Measurements from ENCODE around the gene ARHGAP24. TPM values are rescaled to one million over a fixed set of nuclear protein-coding genes. Genes with fewer than 3 reads are reported as not detected.

The ARHGAP24 gene
- total RNA-seq, 1 experiment from 2014 or later: 5.4 TPM

GRCh38 chr4:85557016-85557901 is 82.3 kb downstream of the ARHGAP24 start:
- H3K36me3 ChIP-seq: no peaks in the 10 kb centered on the region
- no peaks in the 10 kb centered on the region for H3K4me1 ChIP-seq (replicated peaks)
- H3K9me3 ChIP-seq (replicated peaks): no peaks in the 10 kb centered on the region
- no peak for DNase-seq (ENCODE audit: low read depth in 1 of 2, low spot score in 2 of 2)
- H3K27ac ChIP-seq: no peak overlapping the region
- H3K4me3 ChIP-seq: no peak overlapping the region
- H3K27me3 ChIP-seq (replicated peaks): no peaks in the 10 kb centered on the region

GRCh38 chr4:85565761-85566480 is 91.0 kb downstream of the ARHGAP24 start:
- no peak for DNase-seq (ENCODE audit: low read depth in 1 of 2, low spot score in 2 of 2)
- H3K27me3 ChIP-seq (replicated peaks): no peaks in the 10 kb centered on the region
- no peak overlapping the region for H3K27ac ChIP-seq
- H3K36me3 ChIP-seq: no peaks in the 10 kb centered on the region
- H3K4me1 ChIP-seq (replicated peaks): no peaks in the 10 kb centered on the region; the same call in 1 of the 2 replicates
- no peaks in the 10 kb centered on the region for H3K9me3 ChIP-seq (replicated peaks)
- H3K4me3 ChIP-seq: no peak overlapping the region

- Histone ChIP-seq H3K27ac (no peak overlapping the region), H3K36me3 (no peaks in the 10 kb centered on the region), H3K4me1 (replicated peaks) (no peaks in the 10 kb centered on the region; the same call in 1 of the 2 replicates), H3K27me3 (replicated peaks) (no peaks in the 10 kb centered on the region), H3K4me3 (no peak overlapping the region), H3K9me3 (replicated peaks) (no peaks in the 10 kb centered on the region)
- DNase-seq (ENCODE audit: low read depth in 1 of 2, low spot score in 2 of 2): no peak
Observed at GRCh38 chr4:85569730-85570299, 94.9 kb downstream of the ARHGAP24 start.

GRCh38 chr4:85570388-85570787 is 95.4 kb downstream of the ARHGAP24 start:
- no peak overlapping the region for H3K27ac ChIP-seq
- H3K9me3 ChIP-seq (replicated peaks): no peaks in the 10 kb centered on the region
- DNase-seq (ENCODE audit: low read depth in 1 of 2, low spot score in 2 of 2): no peak
- H3K4me3 ChIP-seq: no peak overlapping the region
- H3K4me1 ChIP-seq (replicated peaks): no peaks in the 10 kb centered on the region; the same call in 1 of the 2 replicates
- H3K36me3 ChIP-seq: no peaks in the 10 kb centered on the region
- no peaks in the 10 kb centered on the region for H3K27me3 ChIP-seq (replicated peaks)

- no peak for DNase-seq (ENCODE audit: low read depth in 1 of 2, low spot score in 2 of 2)
- Histone ChIP-seq H3K4me1 (replicated peaks) (no peaks in the 10 kb centered on the region), H3K36me3 (no peaks in the 10 kb centered on the region), H3K4me3 (no peak overlapping the region), H3K9me3 (replicated peaks) (no peaks in the 10 kb centered on the region), H3K27ac (no peak overlapping the region), H3K27me3 (replicated peaks) (no peaks in the 10 kb centered on the region)
Observed at GRCh38 chr4:85571008-85571407, 96.1 kb downstream of the ARHGAP24 start.

GRCh38 chr4:85573270-85573669 is 98.3 kb downstream of the ARHGAP24 start:
- H3K27ac ChIP-seq: no peak overlapping the region
- DNase-seq (ENCODE audit: low read depth in 1 of 2, low spot score in 2 of 2): no peak
- no peaks in the 10 kb centered on the region for H3K4me1 ChIP-seq (replicated peaks)
- no peaks in the 10 kb centered on the region for H3K27me3 ChIP-seq (replicated peaks)
- H3K9me3 ChIP-seq (replicated peaks): no peaks in the 10 kb centered on the region
- H3K36me3 ChIP-seq: no peaks in the 10 kb centered on the region
- H3K4me3 ChIP-seq: no peak overlapping the region

- DNase-seq (ENCODE audit: low read depth in 1 of 2, low spot score in 2 of 2): no peak
Observed at GRCh38 chr4:85577307-85577706, 102.4 kb downstream of the ARHGAP24 start.

GRCh38 chr4:85579942-85580341 is 105.0 kb downstream of the ARHGAP24 start:
- Histone ChIP-seq H3K4me1 (replicated peaks) (no peaks in the 10 kb centered on the region), H3K27ac (no peak overlapping the region), H3K9me3 (replicated peaks) (no peaks in the 10 kb centered on the region), H3K27me3 (replicated peaks) (no peaks in the 10 kb centered on the region), H3K36me3 (no peaks in the 10 kb centered on the region), H3K4me3 (no peak overlapping the region)
- no peak for DNase-seq (ENCODE audit: low read depth in 1 of 2, low spot score in 2 of 2)

More at GRCh38 chr4:85577307-85577706, 102.4 kb downstream of the ARHGAP24 start:
- Histone ChIP-seq H3K27me3 (replicated peaks) (no peaks in the 10 kb centered on the region), H3K27ac (no peak overlapping the region), H3K4me3 (no peak overlapping the region), H3K36me3 (no peaks in the 10 kb centered on the region), H3K4me1 (replicated peaks) (no peaks in the 10 kb centered on the region), H3K9me3 (replicated peaks) (no peaks in the 10 kb centered on the region)

- H3K9me3 ChIP-seq (replicated peaks): no peaks in the 10 kb centered on the region
- H3K36me3 ChIP-seq: no peaks in the 10 kb centered on the region
- DNase-seq (ENCODE audit: low read depth in 1 of 2, low spot score in 2 of 2): no peak
- H3K27me3 ChIP-seq (replicated peaks): no peaks in the 10 kb centered on the region
- H3K4me1 ChIP-seq (replicated peaks): no peaks in the 10 kb centered on the region
- H3K27ac ChIP-seq: no peak overlapping the region
- H3K4me3 ChIP-seq: no peak overlapping the region
Observed at GRCh38 chr4:85580489-85580888, 105.5 kb downstream of the ARHGAP24 start.

- H3K27ac ChIP-seq: no peak overlapping the region
- H3K27me3 ChIP-seq (replicated peaks): no peaks in the 10 kb centered on the region
- no peaks in the 10 kb centered on the region for H3K9me3 ChIP-seq (replicated peaks)
- H3K4me1 ChIP-seq (replicated peaks): no peaks in the 10 kb centered on the region
- H3K4me3 ChIP-seq: no peak overlapping the region
- H3K36me3 ChIP-seq: no peaks in the 10 kb centered on the region
- DNase-seq (ENCODE audit: low read depth in 1 of 2, low spot score in 2 of 2): no peak
Observed at GRCh38 chr4:85587952-85588351, 113.0 kb downstream of the ARHGAP24 start.

GRCh38 chr4:85591406-85592098 is 116.6 kb downstream of the ARHGAP24 start:
- no peaks in the 10 kb centered on the region for H3K36me3 ChIP-seq
- DNase-seq (ENCODE audit: low read depth in 1 of 2, low spot score in 2 of 2): no peak

GRCh38 chr4:85595098-85595775 is 120.3 kb downstream of the ARHGAP24 start:
- Histone ChIP-seq H3K4me1 (replicated peaks) (no peaks in the 10 kb centered on the region), H3K36me3 (no peaks in the 10 kb centered on the region), H3K27ac (no peak overlapping the region), H3K4me3 (no peak overlapping the region), H3K9me3 (replicated peaks) (no peaks in the 10 kb centered on the region), H3K27me3 (replicated peaks) (no peaks in the 10 kb centered on the region)
- DNase-seq (ENCODE audit: low read depth in 1 of 2, low spot score in 2 of 2): no peak

More at GRCh38 chr4:85591406-85592098, 116.6 kb downstream of the ARHGAP24 start:
- Histone ChIP-seq H3K4me3 (no peak overlapping the region), H3K27ac (no peak overlapping the region), H3K4me1 (replicated peaks) (no peaks in the 10 kb centered on the region), H3K9me3 (replicated peaks) (no peaks in the 10 kb centered on the region), H3K27me3 (replicated peaks) (no peaks in the 10 kb centered on the region)
